SU-DHL-6 (cell line): Measurements from ENCODE around the gene NAPEPLD.

Experiments
- CTCF ChIP-seq: fragments of 200-600 bp; sonication (generic); IDR thresholded peaks from one replicate; pipeline ENCODE4 v1.5.1; 2017; ENCODE audit warnings: antibody characterized with exemption, mild to moderate bottlenecking, low read length, moderate library complexity; ENCODE audit not compliant: insufficient read depth, poor library complexity, severe bottlenecking
- EZH2phosphoT487 ChIP-seq: fragments of 200-600 bp; sonication (generic), shearing (Covaris generic); conservative IDR thresholded peaks from 2 replicates; pipeline ENCODE4 v1.6.1; 2018; ENCODE audit warnings: mild to moderate bottlenecking, antibody characterized with exemption, low read length, moderate library complexity, mixed read lengths

GRCh38 chr7:103106005-103106702, 42.7 kb downstream of the NAPEPLD start:
- no peak for TF ChIP-seq CTCF
- TF ChIP-seq EZH2phosphoT487, result no peak
